ENCODE data around the gene AGAP1. TPM values are rescaled to one million over a fixed set of nuclear protein-coding genes. Genes with fewer than 3 reads are reported as not detected.
A peak's percentile ranks its signal among the peaks of the same experiment; 100 is the strongest.

The AGAP1 gene
- total RNA-seq, 1 donor from 2014 or later = 47.2 TPM

DNA sequence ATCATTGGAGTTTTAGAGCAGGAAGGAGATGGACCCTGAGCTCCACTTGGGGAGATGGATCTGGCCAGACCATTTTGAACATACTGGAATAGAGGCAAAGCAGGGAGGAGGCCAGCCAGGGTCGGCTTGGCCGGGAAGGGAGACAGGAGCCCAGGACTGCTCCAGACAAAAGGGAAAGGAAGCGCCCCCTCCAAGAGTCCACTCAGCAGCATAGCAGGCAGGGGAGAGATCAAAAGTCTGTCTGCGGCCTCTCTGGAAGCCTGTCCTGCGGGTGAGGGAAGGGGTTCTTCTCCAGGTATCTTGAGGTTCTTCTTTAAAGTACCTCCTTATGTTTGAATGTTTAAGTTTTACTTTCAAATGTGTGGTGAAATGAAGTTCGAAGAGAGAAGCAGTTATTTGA, 548.2 kb downstream of the AGAP1 start:
- no peak overlapping the region for H3K27ac Mint-ChIP-seq
- H3K9me3 Mint-ChIP-seq (ENCODE audit: low read depth) = no peaks in the 10 kb centered on the region

DNA sequence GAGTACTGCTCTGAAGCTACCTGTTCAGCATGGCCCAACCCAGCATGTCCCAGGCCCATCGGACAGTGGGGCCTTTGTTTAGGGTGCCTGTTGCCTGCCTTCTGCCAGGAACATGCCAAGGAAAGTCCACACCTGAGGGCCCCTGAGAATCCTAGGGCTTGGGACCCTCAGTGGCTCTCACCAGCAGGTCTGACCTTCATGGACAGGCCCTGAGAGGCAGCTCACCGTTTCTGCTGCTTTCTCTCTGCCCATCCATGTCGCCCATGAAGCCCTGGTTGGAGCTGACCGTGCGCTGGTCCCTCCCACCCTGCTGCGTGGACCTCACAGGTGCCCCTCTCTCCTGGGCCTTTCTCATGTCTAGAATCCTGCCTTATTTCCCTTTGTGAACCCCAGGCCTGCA, 550.3 kb downstream of the AGAP1 start:
- TF ChIP-seq, protein P1, sequence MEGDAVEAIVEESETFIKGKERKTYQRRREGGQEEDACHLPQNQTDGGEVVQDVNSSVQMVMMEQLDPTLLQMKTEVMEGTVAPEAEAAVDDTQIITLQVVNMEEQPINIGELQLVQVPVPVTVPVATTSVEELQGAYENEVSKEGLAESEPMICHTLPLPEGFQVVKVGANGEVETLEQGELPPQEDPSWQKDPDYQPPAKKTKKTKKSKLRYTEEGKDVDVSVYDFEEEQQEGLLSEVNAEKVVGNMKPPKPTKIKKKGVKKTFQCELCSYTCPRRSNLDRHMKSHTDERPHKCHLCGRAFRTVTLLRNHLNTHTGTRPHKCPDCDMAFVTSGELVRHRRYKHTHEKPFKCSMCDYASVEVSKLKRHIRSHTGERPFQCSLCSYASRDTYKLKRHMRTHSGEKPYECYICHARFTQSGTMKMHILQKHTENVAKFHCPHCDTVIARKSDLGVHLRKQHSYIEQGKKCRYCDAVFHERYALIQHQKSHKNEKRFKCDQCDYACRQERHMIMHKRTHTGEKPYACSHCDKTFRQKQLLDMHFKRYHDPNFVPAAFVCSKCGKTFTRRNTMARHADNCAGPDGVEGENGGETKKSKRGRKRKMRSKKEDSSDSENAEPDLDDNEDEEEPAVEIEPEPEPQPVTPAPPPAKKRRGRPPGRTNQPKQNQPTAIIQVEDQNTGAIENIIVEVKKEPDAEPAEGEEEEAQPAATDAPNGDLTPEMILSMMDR (IDR thresholded peaks at IDR 0.05; ENCODE audit: unreplicated experiment) = no peak
- Mint-ChIP-seq H3K36me3 (ENCODE audit: insufficient read depth) (peaks cover 25% of the 10 kb centered on the region), H3K9me3 (ENCODE audit: low read depth) (no peaks in the 10 kb centered on the region), H3K4me1 (ENCODE audit: low read depth) (peaks cover 4% of the 10 kb centered on the region), H3K27me3 (no peaks in the 10 kb centered on the region), H3K4me3 (ENCODE audit: low read depth) (no peak overlapping the region), H3K27ac (peak overlapping the region; percentile 31)
- no peak for DNase-seq (ENCODE audit: low spot score, unreplicated experiment)

More for the DNA sequence above, 548.2 kb downstream of the AGAP1 start:
- Mint-ChIP-seq H3K27me3 (no peaks in the 10 kb centered on the region), H3K4me1 (ENCODE audit: low read depth) (no peaks in the 10 kb centered on the region), H3K4me3 (ENCODE audit: low read depth) (no peak overlapping the region), H3K36me3 (ENCODE audit: insufficient read depth) (peaks cover 16% of the 10 kb centered on the region)
- no peak for DNase-seq (ENCODE audit: low spot score, unreplicated experiment)
- TF ChIP-seq, protein P1 (IDR thresholded peaks at IDR 0.05; ENCODE audit: unreplicated experiment) = no peak

DNA sequence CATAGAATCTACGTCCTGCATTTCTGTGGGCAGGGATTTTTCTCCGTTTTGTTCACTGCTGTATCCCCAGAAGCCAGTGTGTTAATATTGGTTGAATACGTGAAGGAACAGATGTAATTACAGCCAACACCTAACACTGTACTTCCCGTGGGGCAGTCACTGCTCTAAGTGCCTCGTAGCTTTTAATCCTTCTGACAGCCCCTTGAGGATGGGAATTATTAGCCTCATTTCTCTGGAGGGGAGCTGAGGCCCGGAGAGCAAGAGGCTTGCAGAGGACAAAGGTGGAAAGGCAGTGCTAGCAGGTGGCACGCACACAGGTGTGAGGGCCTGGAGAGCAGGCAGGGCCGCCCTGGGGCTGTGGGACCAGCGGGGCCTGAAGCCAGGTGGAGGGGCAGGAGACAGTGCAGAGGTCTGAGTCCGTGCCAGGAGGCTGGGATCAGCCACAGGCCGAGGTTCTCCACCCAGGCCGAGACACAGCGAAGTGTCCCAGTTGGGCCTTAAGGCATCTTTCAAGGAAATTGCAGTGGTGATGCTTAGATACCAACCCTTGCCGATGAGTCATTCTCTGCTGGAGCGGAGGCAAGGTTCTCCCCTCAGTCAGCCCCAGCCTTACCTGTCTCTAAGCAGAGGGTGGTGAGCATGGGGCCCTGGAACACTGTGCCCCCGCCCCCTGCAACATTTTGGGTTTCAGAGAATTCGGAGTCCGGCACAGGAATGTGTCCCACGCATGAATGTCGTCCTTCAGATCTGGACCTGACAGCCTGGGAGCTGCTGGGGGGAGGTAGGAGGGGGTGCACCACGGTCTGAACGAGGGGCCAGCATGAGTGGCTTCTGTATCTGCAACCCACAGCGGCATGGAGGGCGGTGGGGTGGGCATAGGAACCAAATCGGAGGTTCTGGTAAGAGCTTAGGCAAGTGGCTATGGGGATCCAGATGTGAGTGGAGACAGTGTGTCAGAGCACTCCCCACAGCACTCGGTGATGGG, 551.7 kb downstream of the AGAP1 start:
- Mint-ChIP-seq H3K4me3 (ENCODE audit: low read depth) (no peak overlapping the region), H3K27me3 (peaks cover 4% of the 10 kb centered on the region), H3K27ac (no peak overlapping the region), H3K4me1 (ENCODE audit: low read depth) (peaks cover 4% of the 10 kb centered on the region), H3K36me3 (ENCODE audit: insufficient read depth) (peaks cover 29% of the 10 kb centered on the region), H3K9me3 (ENCODE audit: low read depth) (no peaks in the 10 kb centered on the region)
- TF ChIP-seq, protein P1 (IDR thresholded peaks at IDR 0.05; ENCODE audit: unreplicated experiment) = no peak
- DNase-seq (ENCODE audit: low spot score, unreplicated experiment) = no peak

DNA sequence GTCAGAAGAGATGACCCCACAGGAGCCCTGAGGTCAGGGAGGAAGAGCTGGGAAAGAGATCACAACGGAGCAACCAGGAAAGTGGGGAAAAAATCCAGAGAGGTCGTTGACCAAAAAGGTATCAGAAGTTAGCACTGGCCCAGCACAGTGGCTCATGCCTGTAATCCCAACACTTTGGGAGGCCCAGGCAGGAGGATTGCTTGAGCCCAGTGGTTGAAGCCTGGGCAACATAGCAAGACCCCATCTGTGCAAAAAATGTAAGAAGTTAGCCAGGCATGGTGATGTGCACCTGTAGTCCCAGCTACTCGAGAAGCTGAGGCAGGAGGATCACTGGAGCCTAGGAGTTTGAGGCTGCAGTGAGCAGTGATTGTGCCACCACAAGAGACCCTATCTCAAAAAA, 552.9 kb downstream of the AGAP1 start:
- peaks cover 4% of the 10 kb centered on the region for H3K4me1 Mint-ChIP-seq (ENCODE audit: low read depth)
- H3K27me3 Mint-ChIP-seq = peaks cover 8% of the 10 kb centered on the region
- H3K9me3 Mint-ChIP-seq (ENCODE audit: low read depth) = no peaks in the 10 kb centered on the region
- no peak overlapping the region for H3K4me3 Mint-ChIP-seq (ENCODE audit: low read depth)
- no peak for DNase-seq (ENCODE audit: low spot score, unreplicated experiment)
- H3K27ac Mint-ChIP-seq = no peak overlapping the region
- peaks cover 27% of the 10 kb centered on the region for H3K36me3 Mint-ChIP-seq (ENCODE audit: insufficient read depth)
- TF ChIP-seq, protein P1 (IDR thresholded peaks at IDR 0.05; ENCODE audit: unreplicated experiment) = no peak

DNA sequence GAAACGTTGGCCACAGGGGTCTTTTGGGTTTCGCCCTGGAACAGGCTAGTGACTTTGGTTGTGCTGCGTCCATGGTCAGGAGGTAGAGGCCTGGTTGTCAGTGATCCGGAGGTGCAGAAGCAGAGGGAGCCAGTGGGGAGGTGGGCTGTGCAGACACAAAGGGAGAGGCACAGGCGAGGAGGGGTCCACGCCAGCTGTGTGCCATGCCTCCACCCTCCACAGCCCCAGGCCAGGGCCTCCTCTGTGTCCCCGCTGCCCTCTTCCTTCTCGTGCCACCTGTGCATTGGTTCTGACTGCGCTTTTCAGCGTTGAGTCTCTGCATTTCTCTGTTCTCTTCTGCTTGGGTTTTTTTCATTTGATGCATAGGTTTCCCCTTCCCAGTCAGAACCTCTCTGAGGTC, 553.3 kb downstream of the AGAP1 start:
- no peak for DNase-seq (ENCODE audit: low spot score, unreplicated experiment)
- Mint-ChIP-seq H3K9me3 (ENCODE audit: low read depth) (no peaks in the 10 kb centered on the region), H3K4me1 (ENCODE audit: low read depth) (peaks cover 5% of the 10 kb centered on the region), H3K36me3 (ENCODE audit: insufficient read depth) (peaks cover 23% of the 10 kb centered on the region), H3K27ac (no peak overlapping the region), H3K4me3 (ENCODE audit: low read depth) (no peak overlapping the region), H3K27me3 (peaks cover 9% of the 10 kb centered on the region)
- TF ChIP-seq, protein P1 (IDR thresholded peaks at IDR 0.05; ENCODE audit: unreplicated experiment) = no peak

All from progenitor cell of endocrine pancreas (in vitro differentiated cells).